ENCODE measurements around the gene TMTC1. TPM values are rescaled to one million over a fixed set of nuclear protein-coding genes. Genes with fewer than 3 reads are reported as not detected.

The TMTC1 gene
- total and polyA plus RNA-seq, 3 donors from 2014 or later, result 8.4 to 13.6 (median 11.5) TPM

DNA sequence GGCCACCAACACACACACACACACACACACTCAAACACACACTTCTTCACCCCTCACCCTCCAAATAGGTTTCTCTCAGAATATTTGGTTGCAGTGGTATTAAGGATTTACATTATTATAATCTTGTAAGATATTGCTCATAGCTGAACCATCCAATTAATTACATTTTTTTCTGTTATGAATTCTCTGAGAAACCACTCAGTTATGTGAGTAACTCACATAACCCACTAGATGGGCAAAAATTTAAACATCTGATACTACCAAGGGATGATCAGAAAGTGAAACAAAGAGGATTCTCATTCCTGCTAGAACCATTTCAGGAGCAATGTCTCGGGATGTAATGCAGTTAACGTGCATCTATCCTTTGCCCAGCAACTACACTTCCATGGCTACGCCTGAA lies 31.6 kb downstream of the TMTC1 start:
- DNase-seq, result no peak
- WGBS, 2 donors, result 96 to 100% methylated on average over 3 of the region's 3 CpGs
- H3K9me3 ChIP-seq, result no peaks in the 10 kb centered on the region
- no peaks in the 10 kb centered on the region for H3K4me1 ChIP-seq
- intact Hi-C loops (cut with DNase I; ENCODE audit: low total_unique reads), result no loop called here
- H3K36me3 ChIP-seq (ENCODE audit: low read depth, missing control alignments), result no peaks in the 10 kb centered on the region
- H3K27ac ChIP-seq, result no peak overlapping the region
- H3K4me3 ChIP-seq, result no peak overlapping the region
- TF ChIP-seq, protein P1, sequence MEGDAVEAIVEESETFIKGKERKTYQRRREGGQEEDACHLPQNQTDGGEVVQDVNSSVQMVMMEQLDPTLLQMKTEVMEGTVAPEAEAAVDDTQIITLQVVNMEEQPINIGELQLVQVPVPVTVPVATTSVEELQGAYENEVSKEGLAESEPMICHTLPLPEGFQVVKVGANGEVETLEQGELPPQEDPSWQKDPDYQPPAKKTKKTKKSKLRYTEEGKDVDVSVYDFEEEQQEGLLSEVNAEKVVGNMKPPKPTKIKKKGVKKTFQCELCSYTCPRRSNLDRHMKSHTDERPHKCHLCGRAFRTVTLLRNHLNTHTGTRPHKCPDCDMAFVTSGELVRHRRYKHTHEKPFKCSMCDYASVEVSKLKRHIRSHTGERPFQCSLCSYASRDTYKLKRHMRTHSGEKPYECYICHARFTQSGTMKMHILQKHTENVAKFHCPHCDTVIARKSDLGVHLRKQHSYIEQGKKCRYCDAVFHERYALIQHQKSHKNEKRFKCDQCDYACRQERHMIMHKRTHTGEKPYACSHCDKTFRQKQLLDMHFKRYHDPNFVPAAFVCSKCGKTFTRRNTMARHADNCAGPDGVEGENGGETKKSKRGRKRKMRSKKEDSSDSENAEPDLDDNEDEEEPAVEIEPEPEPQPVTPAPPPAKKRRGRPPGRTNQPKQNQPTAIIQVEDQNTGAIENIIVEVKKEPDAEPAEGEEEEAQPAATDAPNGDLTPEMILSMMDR (IDR thresholded peaks at IDR 0.05), result no peak
- no peak for TF ChIP-seq POLR2A (IDR thresholded peaks at IDR 0.05)
- no peaks in the 10 kb centered on the region for H3K27me3 ChIP-seq

DNA sequence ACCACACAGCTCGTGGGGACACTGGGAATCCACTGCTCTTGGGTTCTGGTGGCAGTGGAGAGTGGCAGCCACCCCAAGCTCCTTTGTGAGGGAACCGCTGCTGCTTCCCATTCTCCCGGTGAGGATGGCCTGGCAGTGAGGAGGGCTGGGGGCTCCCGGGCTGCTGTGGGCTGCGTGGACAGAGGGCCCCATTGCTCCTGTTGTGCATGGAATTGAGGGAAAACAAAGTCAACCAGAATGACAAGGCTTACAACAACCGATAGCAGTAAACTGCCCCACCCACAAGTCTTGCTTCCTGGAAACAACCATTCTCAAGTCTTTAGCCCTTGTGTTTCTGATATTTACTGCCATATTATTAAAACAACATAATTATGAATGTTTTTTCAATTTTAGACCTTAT lies 32.1 kb downstream of the TMTC1 start:
- TF ChIP-seq, protein P1 (IDR thresholded peaks at IDR 0.05), result no peak
- no peak for TF ChIP-seq POLR2A (IDR thresholded peaks at IDR 0.05)
- no peak for DNase-seq
- 87 to 92% methylated on average over 6 of the region's 6 CpGs for WGBS, 2 donors
- H3K36me3 ChIP-seq (ENCODE audit: low read depth, missing control alignments), result no peaks in the 10 kb centered on the region
- no peak overlapping the region for H3K27ac ChIP-seq
- H3K4me3 ChIP-seq, result no peak overlapping the region
- H3K4me1 ChIP-seq, result no peaks in the 10 kb centered on the region
- intact Hi-C loops (cut with DNase I; ENCODE audit: low total_unique reads), result no loop called here
- H3K9me3 ChIP-seq, result no peaks in the 10 kb centered on the region
- no peaks in the 10 kb centered on the region for H3K27me3 ChIP-seq

DNA sequence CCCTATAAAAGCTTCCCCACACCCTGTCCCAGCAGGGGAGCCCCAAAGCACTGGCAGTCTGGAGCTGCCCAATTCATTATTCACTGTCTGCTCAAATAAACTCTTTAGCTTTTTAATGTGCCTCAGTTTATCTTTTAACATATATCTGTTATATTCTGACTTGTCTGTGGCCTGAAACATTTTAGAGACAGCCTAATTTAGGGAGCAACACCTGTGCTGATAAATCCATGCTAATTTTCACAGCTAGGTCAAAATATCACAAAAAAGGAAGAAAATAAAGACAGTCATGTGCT lies 32.9 kb downstream of the TMTC1 start:
- Histone ChIP-seq H3K27me3 (no peaks in the 10 kb centered on the region), H3K27ac (no peak overlapping the region), H3K4me3 (no peak overlapping the region), H3K4me1 (no peaks in the 10 kb centered on the region), H3K36me3 (ENCODE audit: low read depth, missing control alignments) (no peaks in the 10 kb centered on the region), H3K9me3 (no peaks in the 10 kb centered on the region)
- DNase-seq, result no peak
- intact Hi-C loops (cut with DNase I; ENCODE audit: low total_unique reads), result no loop called here
- TF ChIP-seq, protein P1 (IDR thresholded peaks at IDR 0.05), result no peak
- no peak for TF ChIP-seq POLR2A (IDR thresholded peaks at IDR 0.05)

DNA sequence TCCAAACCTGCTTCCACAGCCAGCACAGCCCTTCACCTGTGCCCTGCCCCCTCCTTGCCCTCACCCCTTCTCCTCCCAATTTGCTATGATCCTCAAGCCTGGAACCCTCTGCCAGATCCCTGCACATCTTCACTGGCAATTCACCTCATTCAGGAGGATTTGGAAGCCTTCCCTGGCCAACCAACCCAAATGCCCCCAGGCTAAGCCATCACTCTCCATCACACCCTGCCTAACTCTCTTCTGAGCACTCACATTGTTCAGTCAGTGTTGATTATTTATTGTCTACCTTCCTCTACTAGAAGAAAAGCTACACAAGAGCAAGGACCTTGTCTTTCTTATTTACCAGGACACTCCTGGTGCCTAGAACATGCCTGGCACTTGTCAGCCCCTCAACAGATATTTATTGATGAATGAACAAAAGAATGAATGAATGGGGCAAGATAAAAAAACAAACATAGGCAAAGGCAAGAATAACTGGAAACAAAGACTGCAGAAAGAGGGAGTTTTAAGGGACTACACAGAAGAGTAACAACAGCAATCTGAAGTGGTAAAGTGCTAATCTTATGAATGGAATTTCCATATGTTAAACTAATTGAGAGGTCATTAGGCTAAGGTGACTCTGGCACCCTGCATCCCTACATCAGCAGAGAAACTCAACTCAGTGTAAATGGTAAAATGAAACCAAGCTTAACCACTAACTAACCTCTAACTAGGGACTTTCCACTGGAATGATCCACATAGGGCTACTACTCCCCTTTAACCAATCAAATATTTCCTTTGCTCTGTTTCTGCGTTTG lies 33.4 kb downstream of the TMTC1 start:
- no peak overlapping the region for H3K4me3 ChIP-seq
- H3K9me3 ChIP-seq, result no peaks in the 10 kb centered on the region
- intact Hi-C loops (cut with DNase I; ENCODE audit: low total_unique reads), result no loop called here
- no peaks in the 10 kb centered on the region for H3K27me3 ChIP-seq
- no peak for DNase-seq
- H3K36me3 ChIP-seq (ENCODE audit: low read depth, missing control alignments), result no peaks in the 10 kb centered on the region
- H3K4me1 ChIP-seq, result no peaks in the 10 kb centered on the region
- H3K27ac ChIP-seq, result no peak overlapping the region
- TF ChIP-seq POLR2A (IDR thresholded peaks at IDR 0.05), result no peak
- TF ChIP-seq, protein P1 (IDR thresholded peaks at IDR 0.05), result no peak
- WGBS, 2 donors, result 96% methylated on average over 1 of the region's 1 CpG

DNA sequence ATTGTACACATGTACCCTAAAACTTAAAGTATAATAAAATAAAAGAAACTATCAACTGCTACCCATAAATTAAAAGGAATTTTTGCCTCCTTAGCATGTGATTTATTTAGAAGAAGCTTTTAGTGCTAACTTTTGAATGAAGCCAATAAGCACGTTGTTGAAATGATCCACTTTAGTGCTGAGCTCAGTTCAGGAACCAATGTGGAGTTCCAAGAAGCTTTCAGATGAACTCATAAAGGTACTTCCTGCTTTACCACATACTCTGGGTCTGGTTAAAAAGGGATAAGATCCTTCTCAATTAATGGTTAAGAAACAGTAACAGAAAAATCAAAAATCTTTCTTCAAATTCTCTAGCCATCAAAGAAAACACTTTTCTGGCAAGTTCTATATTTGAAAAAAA lies 39.4 kb downstream of the TMTC1 start:
- H3K27ac ChIP-seq, result no peak overlapping the region
- H3K4me3 ChIP-seq, result no peak overlapping the region
- no peaks in the 10 kb centered on the region for H3K36me3 ChIP-seq (ENCODE audit: low read depth, missing control alignments)
- 0% methylated on average over 1 of the region's 1 CpG for WGBS, 2 donors
- TF ChIP-seq, protein P1 (IDR thresholded peaks at IDR 0.05), result no peak
- no peak for TF ChIP-seq POLR2A (IDR thresholded peaks at IDR 0.05)
- intact Hi-C loops (cut with DNase I; ENCODE audit: low total_unique reads), result no loop called here
- no peak for DNase-seq
- no peaks in the 10 kb centered on the region for H3K9me3 ChIP-seq
- no peaks in the 10 kb centered on the region for H3K27me3 ChIP-seq
- no peaks in the 10 kb centered on the region for H3K4me1 ChIP-seq
